Smooth muscle cell (in vitro differentiated cells): ENCODE data around the gene BMP2K. TPM values are rescaled to one million over a fixed set of nuclear protein-coding genes. Genes with fewer than 3 reads are reported as not detected.

Source experiments
- DNase-seq: peaks from one replicate; lab custom pipeline; 2025; ENCODE audit not compliant: unreplicated experiment; lab: John Stamatoyannopoulos, UW
- H2AFZ ChIP-seq: fragments of 200-600 bp; sonication (generic); 2 replicates; pipeline ENCODE4 v1.6.0; 2016; ENCODE audit warnings: antibody characterized with exemption, low read depth, mild to moderate bottlenecking
- H3F3A ChIP-seq: fragments of 200-600 bp; sonication (generic); 2 replicates; pipeline ENCODE4 v1.6.0; 2017; ENCODE audit warnings: antibody characterized with exemption, low read depth
- H3K27ac ChIP-seq: fragments of 200-600 bp; sonication (generic); 2 replicates; pipeline ENCODE4 v1.5.1; 2016; ENCODE audit warnings: low read depth, mild to moderate bottlenecking
- H3K27me3 ChIP-seq: fragments of 200-600 bp; sonication (generic); 2 replicates; pipeline ENCODE4 v1.6.1; 2016; ENCODE audit warnings: low read depth, mild to moderate bottlenecking
- H3K36me3 ChIP-seq: fragments of 200-600 bp; sonication (generic); 2 replicates; pipeline ENCODE4 v1.5.1; 2016; ENCODE audit warnings: low read depth
- H3K4me1 ChIP-seq: fragments of 200-600 bp; sonication (generic); 2 replicates; pipeline ENCODE4 v1.5.1; 2016; ENCODE audit warnings: low read depth
- H3K4me2 ChIP-seq: fragments of 200-600 bp; sonication (generic); 2 replicates; pipeline ENCODE4 v1.6.0; 2016; ENCODE audit warnings: mild to moderate bottlenecking
- H3K4me3 ChIP-seq: fragments of 200-600 bp; sonication (generic); 2 replicates; pipeline ENCODE4 v1.5.1; 2016; ENCODE audit warnings: mild to moderate bottlenecking
- H3K79me2 ChIP-seq: fragments of 200-600 bp; sonication (generic); 2 replicates; pipeline ENCODE4 v1.6.0; 2016; ENCODE audit warnings: low read depth, mild to moderate bottlenecking
- H3K9ac ChIP-seq: fragments of 200-600 bp; sonication (generic); 2 replicates; pipeline ENCODE4 v1.6.0; 2016; ENCODE audit warnings: low read depth
- H3K9me3 ChIP-seq: fragments of 200-600 bp; sonication (generic); replicated peaks from 2 replicates; pipeline ENCODE4 v1.5.1; 2016; ENCODE audit warnings: low read depth
- H4K20me1 ChIP-seq: fragments of 200-600 bp; sonication (generic); 2 replicates; pipeline ENCODE4 v1.6.0; 2016; ENCODE audit warnings: low read depth
- WGBS: methylation state at CpG from one replicate; pipeline ENCODE4 v1.1.7; 2016; ENCODE audit warnings: low lambda C conversion rate; 5-methylcytosine and 5-hydroxymethylcytosine counted together
- polyA plus RNA-seq: library from polyadenylated mRNA; unstranded; fragments of >200 nt; fragmentation: Nextera tagmentation; extraction: Ambion mirVana; gene quantifications from 2 replicates; pipeline ENCODE4 v1.2.1, GENCODE V29; 2016
- total RNA-seq: library from RNA; depleted of rRNA; stranded (reverse); fragments of >200 nt; gene quantifications from 2 replicates; pipeline ENCODE4 v1.2.3, GENCODE V29; 2014
- TF ChIP-seq, protein P1 (sequence below): fragments of 200-600 bp; sonication (generic); IDR thresholded peaks from 2 replicates; pipeline ENCODE4 v1.5.1; 2017; ENCODE audit warnings: borderline replicate concordance, mild to moderate bottlenecking, antibody characterized with exemption; ENCODE audit not compliant: insufficient read depth, poor library complexity, severe bottlenecking

The BMP2K gene
- total and polyA plus RNA-seq, 2 experiments from 2014 or later: 3.9 to 32.0 TPM

DNA sequence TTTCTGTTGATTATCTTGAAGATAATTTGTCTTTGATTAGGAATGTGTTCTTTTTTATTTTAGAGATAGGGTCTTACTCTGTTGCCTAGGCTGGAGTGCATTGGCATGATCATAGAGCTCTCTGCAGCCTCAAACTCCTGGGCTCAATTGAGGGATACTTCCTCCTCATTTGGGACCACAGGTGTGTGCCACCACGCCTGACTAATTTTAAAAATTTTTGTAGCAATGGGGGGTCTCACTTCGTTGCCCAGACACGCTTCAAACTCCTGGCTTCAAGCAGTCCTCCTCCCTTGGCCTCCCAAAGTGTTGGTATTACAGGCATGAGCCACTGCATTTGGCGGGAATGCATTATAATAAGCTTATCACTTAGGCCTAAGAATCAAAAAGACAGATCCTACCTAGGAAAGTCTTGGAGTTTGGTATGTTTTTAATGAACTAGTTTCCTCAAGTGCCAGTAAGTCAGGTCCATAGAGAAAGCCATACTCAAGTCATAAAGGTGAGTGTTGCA lies 21.7 kb downstream of the BMP2K start:
- WGBS: 92% methylated on average over 4 of the region's 4 CpGs

GRCh38 chr4:78799551-78800495 lies 23.7 kb downstream of the BMP2K start:
- Histone ChIP-seq H3K4me2 (no peak overlapping the region), H3K9me3 (no peaks in the 10 kb centered on the region), H3F3A (no peaks in the 10 kb centered on the region), H2AFZ (no peak overlapping the region), H3K27me3 (no peaks in the 10 kb centered on the region), H3K27ac (no peak overlapping the region), H4K20me1 (peaks cover 28% of the 10 kb centered on the region), H3K79me2 (peaks cover 76% of the 10 kb centered on the region), H3K4me1 (no peaks in the 10 kb centered on the region), H3K36me3 (no peaks in the 10 kb centered on the region), H3K4me3 (no peak overlapping the region), H3K9ac (no peak overlapping the region)
- TF ChIP-seq, protein P1, sequence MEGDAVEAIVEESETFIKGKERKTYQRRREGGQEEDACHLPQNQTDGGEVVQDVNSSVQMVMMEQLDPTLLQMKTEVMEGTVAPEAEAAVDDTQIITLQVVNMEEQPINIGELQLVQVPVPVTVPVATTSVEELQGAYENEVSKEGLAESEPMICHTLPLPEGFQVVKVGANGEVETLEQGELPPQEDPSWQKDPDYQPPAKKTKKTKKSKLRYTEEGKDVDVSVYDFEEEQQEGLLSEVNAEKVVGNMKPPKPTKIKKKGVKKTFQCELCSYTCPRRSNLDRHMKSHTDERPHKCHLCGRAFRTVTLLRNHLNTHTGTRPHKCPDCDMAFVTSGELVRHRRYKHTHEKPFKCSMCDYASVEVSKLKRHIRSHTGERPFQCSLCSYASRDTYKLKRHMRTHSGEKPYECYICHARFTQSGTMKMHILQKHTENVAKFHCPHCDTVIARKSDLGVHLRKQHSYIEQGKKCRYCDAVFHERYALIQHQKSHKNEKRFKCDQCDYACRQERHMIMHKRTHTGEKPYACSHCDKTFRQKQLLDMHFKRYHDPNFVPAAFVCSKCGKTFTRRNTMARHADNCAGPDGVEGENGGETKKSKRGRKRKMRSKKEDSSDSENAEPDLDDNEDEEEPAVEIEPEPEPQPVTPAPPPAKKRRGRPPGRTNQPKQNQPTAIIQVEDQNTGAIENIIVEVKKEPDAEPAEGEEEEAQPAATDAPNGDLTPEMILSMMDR: no peak
- no peak for DNase-seq
- WGBS: 97% methylated on average over 5 of the region's 5 CpGs

More for the DNA sequence above, 21.7 kb downstream of the BMP2K start:
- Histone ChIP-seq H3K36me3 (no peaks in the 10 kb centered on the region), H3K79me2 (peaks cover 73% of the 10 kb centered on the region), H3K9me3 (no peaks in the 10 kb centered on the region), H3K27ac (no peak overlapping the region), H3K4me2 (no peak overlapping the region), H3F3A (no peaks in the 10 kb centered on the region), H3K27me3 (no peaks in the 10 kb centered on the region), H3K9ac (no peak overlapping the region), H3K4me1 (no peaks in the 10 kb centered on the region), H4K20me1 (peaks cover 28% of the 10 kb centered on the region), H3K4me3 (no peak overlapping the region), H2AFZ (no peak overlapping the region)
- TF ChIP-seq, protein P1: no peak
- DNase-seq: no peak

DNA sequence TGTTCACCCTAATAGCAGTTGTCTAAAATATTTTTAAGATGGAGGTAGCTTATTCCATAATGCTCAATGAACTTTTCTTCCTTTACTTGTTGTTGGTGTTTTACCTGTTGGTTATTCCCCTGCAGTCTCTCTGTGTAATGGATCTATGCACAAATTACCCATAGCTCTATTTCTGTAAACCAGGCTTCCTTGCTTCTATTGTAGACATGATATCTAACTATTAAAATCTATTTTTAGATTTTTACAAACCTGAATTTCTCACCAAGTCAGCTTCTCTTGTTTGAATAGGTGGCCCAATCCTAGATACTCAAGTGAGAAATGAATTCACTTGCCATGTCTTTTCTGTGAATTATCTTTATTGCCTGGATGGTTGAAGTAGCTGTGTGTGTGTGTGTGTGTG lies 24.8 kb downstream of the BMP2K start:
- Histone ChIP-seq H3K4me1 (no peaks in the 10 kb centered on the region), H3K9me3 (no peaks in the 10 kb centered on the region), H3K79me2 (peaks cover 88% of the 10 kb centered on the region)

More for the DNA sequence above, 24.8 kb downstream of the BMP2K start:
- H3K4me2 ChIP-seq: no peak overlapping the region
- TF ChIP-seq, protein P1: no peak
- no peak overlapping the region for H3K9ac ChIP-seq
- no peak overlapping the region for H3K27ac ChIP-seq
- no peak overlapping the region for H2AFZ ChIP-seq
- H3K4me3 ChIP-seq: no peak overlapping the region
- DNase-seq: no peak
- no peaks in the 10 kb centered on the region for H3K27me3 ChIP-seq
- H3K36me3 ChIP-seq: no peaks in the 10 kb centered on the region
- H4K20me1 ChIP-seq: peaks cover 28% of the 10 kb centered on the region
- no peaks in the 10 kb centered on the region for H3F3A ChIP-seq
